GM23338 (cell line): ENCODE results near the gene DGKD.

Experiments used
- CREB1 ChIP-seq: fragments of 250-450 bp; sonication (Bioruptor Pico); IDR thresholded peaks from 2 replicates; pipeline ENCODE4 v1.5.0; 2020; ENCODE audit warnings: low read depth, mild to moderate bottlenecking, moderate library complexity
- CTCF ChIP-seq, 2 experiments: fragments of 200-600 bp in 1 of 2; sonication (generic) in 1 of 2; conservative IDR thresholded peaks; 2 replicates each; pipeline versions ENCODE4 v1.5.1 to v1.6.1; 2016 to 2017; ENCODE audit warnings: antibody characterized with exemption in 2 of 2, low read depth in 2 of 2, mild to moderate bottlenecking in 2 of 2, moderate library complexity in 1 of 2
- ETS1 ChIP-seq: IDR thresholded peaks from 2 replicates; pipeline ENCODE4 v1.6.1; 2016; ENCODE audit warnings: antibody characterized with exemption
- EZH2 ChIP-seq: fragments of 200-600 bp; sonication (generic); IDR thresholded peaks from one replicate; pipeline ENCODE4 v1.8.0; 2017; ENCODE audit warnings: antibody characterized with exemption, mild to moderate bottlenecking, low read depth; ENCODE audit not compliant: unreplicated experiment
- EZH2phosphoT487 ChIP-seq: fragments of 200-600 bp; sonication (generic); IDR thresholded peaks from one replicate; pipeline ENCODE4 v1.8.1; 2018; ENCODE audit warnings: antibody characterized with exemption; ENCODE audit not compliant: unreplicated experiment
- JUNB ChIP-seq: IDR thresholded peaks from one replicate; pipeline ENCODE4 v1.6.1; 2016; ENCODE audit warnings: antibody characterized with exemption; ENCODE audit not compliant: unreplicated experiment
- NANOG ChIP-seq: IDR thresholded peaks from 2 replicates; pipeline ENCODE4 v1.6.1; 2016; ENCODE audit warnings: antibody characterized with exemption, borderline replicate concordance
- POLR2AphosphoS5 ChIP-seq: IDR thresholded peaks from 2 replicates; pipeline ENCODE4 v1.6.1; 2016; ENCODE audit warnings: antibody characterized with exemption, low read depth
- REST ChIP-seq: IDR thresholded peaks from one replicate; pipeline ENCODE4 v1.6.1; 2018; ENCODE audit warnings: antibody characterized with exemption; ENCODE audit not compliant: unreplicated experiment
- STAT1 ChIP-seq: IDR thresholded peaks from one replicate; pipeline ENCODE4 v1.6.1; 2016; ENCODE audit warnings: antibody characterized with exemption; ENCODE audit not compliant: unreplicated experiment
- ZNF114 ChIP-seq: fragments of 250-450 bp; sonication (Bioruptor Pico); IDR thresholded peaks from 2 replicates; pipeline ENCODE4 v1.5.0; 2020; ENCODE audit warnings: mild to moderate bottlenecking, moderate library complexity
- ZNF331 ChIP-seq: fragments of 250-450 bp; sonication (Bioruptor Pico); IDR thresholded peaks from 2 replicates; pipeline ENCODE4 v1.5.0; 2020; ENCODE audit warnings: low read depth, mild to moderate bottlenecking, moderate library complexity
- ZNF462 ChIP-seq: fragments of 250-450 bp; sonication (Bioruptor Pico); IDR thresholded peaks from 2 replicates; pipeline ENCODE4 v1.5.0; 2020; ENCODE audit warnings: mild to moderate bottlenecking, moderate library complexity

GRCh38 chr2:233480490-233481202, 126.4 kb downstream of the DGKD start:
- TF ChIP-seq CTCF (conservative IDR thresholded peaks at IDR 0.05; ENCODE audit: low read depth in 2 of 2), result peak in 1 of 2 experiments; percentile 42; a peak in 2 of 4 replicates
- TF ChIP-seq REST, result no peak
- no peak for TF ChIP-seq ETS1
- TF ChIP-seq POLR2AphosphoS5, result no peak
- no peak for TF ChIP-seq CREB1 (CRISPR knock-in tag)
- no peak for TF ChIP-seq EZH2
- TF ChIP-seq JUNB, result no peak
- no peak for TF ChIP-seq EZH2phosphoT487
- TF ChIP-seq NANOG, result no peak
- no peak for TF ChIP-seq ZNF462 (CRISPR knock-in tag)
- no peak for TF ChIP-seq ZNF114
- TF ChIP-seq ZNF331, result no peak
- no peak for TF ChIP-seq STAT1
